Stimulated activated CD8-positive, alpha-beta memory T cell treated with anti-CD3 and anti-CD28 coated beads, Interleukin-7, amount 100 ng/mL, for 4 hours (primary cell): ENCODE data around the gene MYO9B.

ENCODE experiments used
- DNase-seq, 2 donors: peaks; one replicate each; pipeline ENCODE4 v3.0.0-alpha.2; 2020; ENCODE audit warnings: low read depth in 2 of 2

The MYO9B gene

GRCh38 chr19:17058236-17058635 lies 17.3 kb upstream of the MYO9B start:
- no peak for DNase-seq

GRCh38 chr19:17060802-17061201 lies 14.8 kb upstream of the MYO9B start:
- DNase-seq = no peak

GRCh38 chr19:17061205-17061604 lies 14.4 kb upstream of the MYO9B start:
- DNase-seq = no peak

- no peak for DNase-seq
Measured at GRCh38 chr19:17061691-17062090, 13.9 kb upstream of the MYO9B start.

- DNase-seq = no peak
Measured at GRCh38 chr19:17063428-17063827, 12.1 kb upstream of the MYO9B start.

- DNase-seq = no peak
Measured at GRCh38 chr19:17069193-17069592, 6.4 kb upstream of the MYO9B start.

GRCh38 chr19:17070421-17070820 lies 5.2 kb upstream of the MYO9B start:
- no peak for DNase-seq

GRCh38 chr19:17070912-17071311 lies 4.7 kb upstream of the MYO9B start:
- no peak for DNase-seq

GRCh38 chr19:17073869-17074633 lies 1.5 kb upstream of the MYO9B start:
- DNase-seq = no peak

- no peak for DNase-seq
Measured at GRCh38 chr19:17074634-17075034, 943 bp upstream of the MYO9B start.

- peak; percentile 43 to 55 for DNase-seq
Measured at GRCh38 chr19:17075864-17076542, 426 bp downstream of the MYO9B start.

- DNase-seq = peak in 1 of 2 donors; percentile 13
Measured at GRCh38 chr19:17076543-17076991, 990 bp downstream of the MYO9B start.

- DNase-seq = no peak
Measured at GRCh38 chr19:17077447-17078028, 2.0 kb downstream of the MYO9B start.

- no peak for DNase-seq
Measured at GRCh38 chr19:17078036-17078919, 2.7 kb downstream of the MYO9B start.

- no peak for DNase-seq
Measured at GRCh38 chr19:17078920-17079709, 3.5 kb downstream of the MYO9B start.

GRCh38 chr19:17079710-17080439 lies 4.3 kb downstream of the MYO9B start:
- peak; percentile 58 to 61 for DNase-seq

GRCh38 chr19:17080440-17080801 lies 4.8 kb downstream of the MYO9B start:
- no peak for DNase-seq

- DNase-seq = no peak
Measured at GRCh38 chr19:17081672-17082630, 6.4 kb downstream of the MYO9B start.

GRCh38 chr19:17086120-17086519 lies 10.5 kb downstream of the MYO9B start:
- DNase-seq = no peak
